Tibial artery (tissue), 4 donors: ENCODE results near the gene BTBD9.

Source experiments
- DNase-seq, 2 donors: peaks; one replicate each; pipeline ENCODE4 v3.0.0-alpha.2; 2019
- H3K27ac ChIP-seq, 2 donors: fragments of 200-600 bp; sonication (generic) in 1 of 2; 1 replicate in 1 of 2; 2 replicates in 1 of 2; pipeline ENCODE4 v1.5.1; 2018 to 2019; ENCODE audit warnings: mild to moderate bottlenecking in 1 of 2
- H3K27me3 ChIP-seq, 2 donors: fragments of 200-600 bp; sonication (generic) in 1 of 2; one replicate each; pipeline versions ENCODE4 v1.5.1 to v1.6.0; 2016 to 2019
- H3K36me3 ChIP-seq, 3 donors: fragments of 200-600 bp; sonication (generic) in 2 of 3; one replicate each; pipeline ENCODE4 v1.5.1; 2016 to 2019; ENCODE audit warnings: mild to moderate bottlenecking in 2 of 3
- H3K4me1 ChIP-seq, 4 donors: fragments of 200-600 bp; sonication (generic) in 2 of 4; 1 replicate in 3 of 4; 2 replicates in 1 of 4; pipeline ENCODE4 v1.5.1; 2016 to 2019
- H3K4me3 ChIP-seq, 2 donors: fragments of 200-600 bp; sonication (generic) in 1 of 2; 1 replicate in 1 of 2; 2 replicates in 1 of 2; pipeline ENCODE4 v1.5.1; 2018 to 2019; ENCODE audit warnings: mild to moderate bottlenecking in 2 of 2
- H3K9me3 ChIP-seq, 3 donors: fragments of 200-600 bp; sonication (generic) in 1 of 3; one replicate each; pipeline ENCODE4 v1.5.1; 2016 to 2019
- CTCF ChIP-seq, 2 experiments: fragments of 200-600 bp in 1 of 2; fragments of 450-650 bp in 1 of 2; IDR thresholded peaks; one replicate each; pipeline ENCODE4 v1.5.1; 2017 to 2019; ENCODE audit warnings: antibody characterized with exemption in 2 of 2, mild to moderate bottlenecking in 1 of 2, moderate library complexity in 1 of 2
- intact Hi-C: fragments of 100-400 bp; cut with DNase I; formaldehyde crosslinking; loops from one replicate; pipeline ENCODE4 v1.15.0; 2023; ENCODE audit warnings: low total_unique reads

BTBD9 gene

GRCh38 chr6:38220069-38220723 is 419.5 kb downstream of the BTBD9 start:
- no peaks in the 10 kb centered on the region for H3K9me3 ChIP-seq
- no peak overlapping the region for H3K4me3 ChIP-seq
- DNase-seq: no peak
- peaks cover 0 to 13% (median 2%) of the 10 kb centered on the region in 4 donors for H3K4me1 ChIP-seq
- no peak for TF ChIP-seq CTCF (IDR thresholded peaks at IDR 0.05)
- intact Hi-C loops: no loop called here
- no peaks in the 10 kb centered on the region for H3K36me3 ChIP-seq
- H3K27me3 ChIP-seq: no peaks in the 10 kb centered on the region
- no peak overlapping the region for H3K27ac ChIP-seq

GRCh38 chr6:38218235-38218634 is 421.5 kb downstream of the BTBD9 start:
- TF ChIP-seq CTCF (IDR thresholded peaks at IDR 0.05): no peak
- intact Hi-C loops: no loop called here
- Histone ChIP-seq H3K4me1 (peaks cover 0 to 25% (median 19%) of the 10 kb centered on the region in 4 donors), H3K36me3 (no peaks in the 10 kb centered on the region), H3K9me3 (no peaks in the 10 kb centered on the region), H3K27me3 (no peaks in the 10 kb centered on the region), H3K4me3 (no peak overlapping the region), H3K27ac (no peak overlapping the region)
- DNase-seq: no peak

GRCh38 chr6:38216451-38216850 is 423.3 kb downstream of the BTBD9 start:
- Histone ChIP-seq H3K27ac (no peak overlapping the region), H3K4me1 (peaks cover 0 to 43% (median 36%) of the 10 kb centered on the region in 4 donors), H3K4me3 (no peak overlapping the region), H3K27me3 (no peaks in the 10 kb centered on the region), H3K9me3 (no peaks in the 10 kb centered on the region), H3K36me3 (no peaks in the 10 kb centered on the region)
- intact Hi-C loops: no loop called here
- TF ChIP-seq CTCF (IDR thresholded peaks at IDR 0.05): no peak
- DNase-seq: no peak

- intact Hi-C loops: no loop called here
- DNase-seq: no peak
- no peak for TF ChIP-seq CTCF (IDR thresholded peaks at IDR 0.05)
- Histone ChIP-seq H3K27ac (peak overlapping the region in 1 of 2 donors; percentile 74), H3K9me3 (no peaks in the 10 kb centered on the region), H3K27me3 (no peaks in the 10 kb centered on the region), H3K36me3 (no peaks in the 10 kb centered on the region), H3K4me3 (no peak overlapping the region), H3K4me1 (peaks cover 0 to 44% (median 36%) of the 10 kb centered on the region in 4 donors)
Measured at GRCh38 chr6:38215651-38216311, 423.9 kb downstream of the BTBD9 start.

- Histone ChIP-seq H3K36me3 (no peaks in the 10 kb centered on the region), H3K27me3 (no peaks in the 10 kb centered on the region), H3K4me3 (no peak overlapping the region), H3K27ac (peak overlapping the region in 1 of 2 donors; percentile 74), H3K9me3 (no peaks in the 10 kb centered on the region), H3K4me1 (peaks cover 0 to 44% (median 36%) of the 10 kb centered on the region in 4 donors)
- intact Hi-C loops: no loop called here
- no peak for DNase-seq
- no peak for TF ChIP-seq CTCF (IDR thresholded peaks at IDR 0.05)
Measured at GRCh38 chr6:38215225-38215624, 424.5 kb downstream of the BTBD9 start.
